Activated CD4-positive, alpha-beta T cell treated with anti-CD3 and anti-CD28 coated beads for 36 hours (primary cell): ENCODE data around the gene JAKMIP1. TPM values are rescaled to one million over a fixed set of nuclear protein-coding genes. Genes with fewer than 3 reads are reported as not detected.
A peak's percentile ranks its signal among the peaks of the same experiment; 100 is the strongest.

Experiments used
- ATAC-seq: fragments of 200-7000 bp; cut with Tn5 transposase; one replicate; pipeline ENCODE4 v1.10.0; 2021; ENCODE audit warnings: mild to moderate bottlenecking, moderate library complexity
- CTCF ChIA-PET: fragments of 350-600 bp; sonication (Branson Sonifier 250); formaldehyde crosslinking; loops from one replicate; lab custom pipeline; 2021; ENCODE audit warnings: antibody characterized with exemption; lab: Charles Lee
- POLR2A ChIA-PET: fragments of 350-600 bp; sonication (Branson Sonifier 250); formaldehyde crosslinking; loops from one replicate; lab custom pipeline; 2021; ENCODE audit warnings: antibody characterized with exemption, inconsistent platforms; lab: Charles Lee
- DNase-seq: peaks from one replicate; pipeline ENCODE4 v3.0.0-alpha.2; 2020
- H3K27ac Mint-ChIP-seq: one replicate; pipeline ENCODE4 v1.8.0; 2021; ENCODE audit warnings: mixed read lengths
- H3K27me3 Mint-ChIP-seq: one replicate; pipeline ENCODE4 v1.8.0; 2021; ENCODE audit warnings: mixed read lengths
- H3K36me3 Mint-ChIP-seq: one replicate; pipeline ENCODE4 v1.8.0; 2021; ENCODE audit warnings: low read depth, mixed read lengths
- H3K4me1 Mint-ChIP-seq: one replicate; pipeline ENCODE4 v1.8.0; 2021; ENCODE audit warnings: mixed read lengths
- H3K4me3 Mint-ChIP-seq: one replicate; pipeline ENCODE4 v1.8.0; 2021; ENCODE audit warnings: mild to moderate bottlenecking, moderate library complexity, mixed read lengths
- H3K9me3 Mint-ChIP-seq: one replicate; pipeline ENCODE4 v1.8.0; 2021; ENCODE audit warnings: low read depth, mixed read lengths
- intact Hi-C, 2 experiments: fragments of 100-400 bp; cut with DNase I in 1 of 2; cut with micrococcal nuclease in 1 of 2; formaldehyde crosslinking; loops; one replicate each; pipeline versions ENCODE4 v1.14.2 to v1.15.1; 2022 to 2024; cut with DNase I, micrococcal nuclease
- total RNA-seq, 2 experiments: library from RNA; stranded (reverse); gene quantifications; one replicate each; pipeline ENCODE4 v1.2.3, GENCODE V29; 2021

The JAKMIP1 gene
- total RNA-seq, 2 experiments from 2014 or later, result 3.1 to 3.9 TPM

DNA sequence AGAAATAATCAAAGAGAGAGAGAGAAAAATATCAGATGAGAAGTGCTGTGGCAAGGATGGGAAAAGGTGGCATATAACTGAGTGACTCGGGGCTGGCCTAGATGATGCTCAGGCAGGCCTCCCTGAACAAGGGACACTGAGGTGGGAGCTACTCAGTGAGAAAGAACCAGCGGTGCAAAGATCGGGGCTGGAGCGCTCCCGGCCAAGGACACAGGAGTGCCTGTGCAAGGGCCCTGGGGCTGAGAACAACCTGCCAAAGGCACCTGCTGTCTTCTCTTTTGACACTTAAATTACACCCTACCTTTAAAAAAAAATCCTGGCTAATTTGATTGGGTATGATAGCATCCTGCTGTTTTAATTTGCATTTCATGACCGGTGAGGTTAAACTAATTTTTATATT, 104.5 kb downstream of the JAKMIP1 start:
- CTCF ChIA-PET, result no interaction called here
- intact Hi-C loops, result no loop called here
- Mint-ChIP-seq H3K27me3 (no peaks in the 10 kb centered on the region), H3K4me1 (no peaks in the 10 kb centered on the region), H3K36me3 (no peaks in the 10 kb centered on the region), H3K27ac (no peak overlapping the region), H3K4me3 (no peak overlapping the region), H3K9me3 (no peaks in the 10 kb centered on the region)
- ATAC-seq, result no peak
- DNase-seq, result no peak
- POLR2A ChIA-PET, result no interaction called here

DNA sequence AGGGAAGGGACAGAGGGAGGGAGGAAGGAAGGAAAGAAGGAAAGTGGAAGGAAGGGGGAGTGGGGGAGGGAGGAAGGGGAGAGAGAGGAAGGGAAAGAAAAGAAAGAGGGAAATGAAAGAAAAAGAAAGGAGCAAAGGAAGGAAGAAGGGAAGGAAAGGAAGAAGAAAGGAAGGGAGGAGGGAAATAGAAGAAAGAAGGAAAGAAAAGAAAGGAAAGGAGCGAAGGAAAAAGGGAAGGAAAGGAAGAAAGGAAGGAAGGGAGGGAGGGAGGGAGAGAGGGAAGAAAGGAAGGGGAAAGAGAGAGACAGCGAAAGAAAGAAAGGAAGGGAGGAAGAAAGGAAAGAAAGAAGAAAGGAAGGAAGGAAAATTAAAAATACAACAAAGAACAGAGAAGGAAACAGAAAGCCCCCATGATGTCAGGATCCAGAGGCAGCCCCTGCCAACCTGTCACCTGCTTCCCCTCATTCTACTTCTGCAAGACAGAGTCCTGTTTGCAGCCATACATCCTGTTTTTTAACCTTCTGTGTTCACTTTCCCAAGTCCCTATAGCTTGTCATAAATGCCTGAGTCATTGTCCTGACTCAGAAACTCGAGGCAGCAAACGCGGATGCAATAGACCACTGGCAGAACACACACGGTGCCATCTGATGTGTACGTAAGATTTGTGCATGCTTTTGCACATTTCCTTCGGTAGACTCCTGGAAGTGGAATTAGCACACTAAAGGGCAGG, 105.2 kb downstream of the JAKMIP1 start:
- Mint-ChIP-seq H3K4me3 (no peak overlapping the region), H3K9me3 (no peaks in the 10 kb centered on the region), H3K27ac (no peak overlapping the region), H3K27me3 (no peaks in the 10 kb centered on the region), H3K4me1 (no peaks in the 10 kb centered on the region), H3K36me3 (no peaks in the 10 kb centered on the region)
- ChIA-PET POLR2A (interaction anchor here (0.6 kb wide), 1 partner anchor 156 kb away, joined by 3 read pairs; no protein-coding TSS in a partner anchor), CTCF (no interaction called here)
- DNase-seq (peak; percentile 16), ATAC-seq (peak; percentile 68)
- intact Hi-C loops, result no loop called here

DNA sequence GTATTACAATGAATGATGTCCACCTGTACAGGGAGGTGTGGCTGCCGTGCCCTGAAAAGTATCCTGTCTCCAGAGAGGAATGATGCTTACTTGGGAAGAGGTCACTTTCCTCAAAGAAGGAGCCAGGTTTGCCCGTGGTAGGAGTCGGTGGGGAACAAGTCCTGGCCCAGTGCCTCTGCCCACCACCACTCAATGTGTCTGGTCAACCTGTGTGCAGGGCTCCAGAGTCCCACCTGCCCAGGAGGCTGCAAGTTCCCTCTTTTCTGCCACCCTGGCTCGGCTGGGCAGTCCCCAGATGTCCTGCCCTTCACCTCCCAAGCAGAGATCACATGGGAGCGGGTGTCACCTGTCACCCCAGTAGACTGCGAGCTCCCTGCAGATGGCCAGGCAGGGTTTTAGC, 106.7 kb downstream of the JAKMIP1 start:
- no peak overlapping the region for H3K27ac Mint-ChIP-seq

DNA sequence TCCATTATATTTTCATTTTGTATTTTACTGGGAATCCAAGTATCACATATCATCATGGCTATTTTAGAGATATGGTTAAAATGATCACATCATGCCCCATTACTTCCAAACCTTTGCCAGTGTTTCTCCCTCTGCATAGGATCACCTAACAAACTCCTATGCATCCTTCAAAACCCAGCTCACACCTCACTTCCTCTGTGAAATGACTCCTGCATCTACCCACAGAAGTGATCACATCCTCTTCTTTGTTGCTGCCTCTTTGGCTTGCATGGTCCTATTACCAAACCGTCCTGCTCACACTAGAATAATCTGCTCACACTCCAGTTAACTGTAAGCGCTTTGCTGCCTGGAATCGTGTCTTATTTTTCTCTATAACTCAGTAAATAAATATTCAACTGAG, 107.4 kb downstream of the JAKMIP1 start:
- intact Hi-C loops, result no loop called here
- CTCF ChIA-PET, result no interaction called here
- Mint-ChIP-seq H3K27me3 (peaks cover 2% of the 10 kb centered on the region), H3K27ac (no peak overlapping the region), H3K36me3 (no peaks in the 10 kb centered on the region), H3K4me3 (no peak overlapping the region), H3K9me3 (no peaks in the 10 kb centered on the region), H3K4me1 (no peaks in the 10 kb centered on the region)
- POLR2A ChIA-PET, result no interaction called here
- DNase-seq (no peak), ATAC-seq (no peak)

More for the DNA sequence above, 106.7 kb downstream of the JAKMIP1 start:
- ATAC-seq (no peak), DNase-seq (no peak)
- no peaks in the 10 kb centered on the region for H3K9me3 Mint-ChIP-seq
- no peaks in the 10 kb centered on the region for H3K4me1 Mint-ChIP-seq
- POLR2A ChIA-PET, result no interaction called here
- CTCF ChIA-PET, result interaction anchor here (0.9 kb wide), 1 partner anchor 13 kb away, joined by 3 read pairs; no protein-coding TSS in a partner anchor
- no peak overlapping the region for H3K4me3 Mint-ChIP-seq
- H3K27me3 Mint-ChIP-seq, result no peaks in the 10 kb centered on the region
- no peaks in the 10 kb centered on the region for H3K36me3 Mint-ChIP-seq
- intact Hi-C loops, result no loop called here

DNA sequence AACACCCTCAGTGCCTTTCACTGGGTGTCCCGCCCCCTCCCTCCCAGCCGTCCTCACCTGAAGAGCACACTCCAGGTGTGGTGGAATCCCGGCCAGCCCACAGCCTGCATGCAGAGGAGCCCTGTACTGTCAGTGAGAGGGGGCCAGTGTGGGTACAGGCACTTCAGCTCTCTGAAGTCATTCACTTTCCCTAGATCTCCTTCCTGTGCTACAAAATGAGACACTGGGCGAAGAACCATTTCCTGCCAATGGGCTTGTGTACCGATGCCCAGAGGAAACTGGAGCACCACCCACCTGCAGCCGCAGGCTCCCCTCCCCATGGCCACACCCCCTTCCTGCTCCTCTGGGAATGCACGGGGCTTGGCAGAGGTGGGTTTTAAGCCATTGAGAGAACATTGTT, 108.2 kb downstream of the JAKMIP1 start:
- Mint-ChIP-seq H3K9me3 (no peaks in the 10 kb centered on the region), H3K4me3 (no peak overlapping the region), H3K36me3 (no peaks in the 10 kb centered on the region), H3K27me3 (peaks cover 2% of the 10 kb centered on the region), H3K27ac (no peak overlapping the region), H3K4me1 (no peaks in the 10 kb centered on the region)
- ChIA-PET POLR2A (interaction anchor here (0.6 kb wide), 1 partner anchor 40 kb away, joined by 5 read pairs; no protein-coding TSS in a partner anchor), CTCF (no interaction called here)
- intact Hi-C loops, result no loop called here
- no peak for DNase-seq
- no peak for ATAC-seq

DNA sequence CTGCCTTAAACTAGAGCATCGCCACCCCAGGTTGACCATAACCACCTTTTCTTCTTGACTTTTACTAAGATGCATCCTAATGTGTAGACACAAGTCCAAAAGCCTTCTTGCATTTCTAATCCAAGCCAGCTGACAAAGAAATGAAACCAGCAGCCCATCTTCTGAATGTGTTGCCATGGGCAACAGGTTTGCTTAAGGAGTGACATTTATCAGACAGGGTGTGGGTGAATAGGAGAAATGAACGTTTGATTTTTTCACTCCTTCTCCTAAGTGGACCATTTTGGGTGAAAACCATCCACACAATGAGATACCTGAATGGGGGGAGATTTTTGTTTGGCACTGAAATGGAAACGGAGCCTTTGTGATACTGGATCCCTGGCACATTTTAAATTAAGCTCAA, 109.4 kb downstream of the JAKMIP1 start:
- ChIA-PET POLR2A (no interaction called here), CTCF (interaction anchor here (0.6 kb wide), 1 partner anchor 1588 kb away, joined by 3 read pairs; no protein-coding TSS in a partner anchor)
- Mint-ChIP-seq H3K36me3 (no peaks in the 10 kb centered on the region), H3K27me3 (peaks cover 2% of the 10 kb centered on the region), H3K9me3 (no peaks in the 10 kb centered on the region), H3K4me1 (no peaks in the 10 kb centered on the region), H3K4me3 (no peak overlapping the region), H3K27ac (no peak overlapping the region)
- ATAC-seq (no peak), DNase-seq (no peak)
- intact Hi-C loops, result no loop called here

DNA sequence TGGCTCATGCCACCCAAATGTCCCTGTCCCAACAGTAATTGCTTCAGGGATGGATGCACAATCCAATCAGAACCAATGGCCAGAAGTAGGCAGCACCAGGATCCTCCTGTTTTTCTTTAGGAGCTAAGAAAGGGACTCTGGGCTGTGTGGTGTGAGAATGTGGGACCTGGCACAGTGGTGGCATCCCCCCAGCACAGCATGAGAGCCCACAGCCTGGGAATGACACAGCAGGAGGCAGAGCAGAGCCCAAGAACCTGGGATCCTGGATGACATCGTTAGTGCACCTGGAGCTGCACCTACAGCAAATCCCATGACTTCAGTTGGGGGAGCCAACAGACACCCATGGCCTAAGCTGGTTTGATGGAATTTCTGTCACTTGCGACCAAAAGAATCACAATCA, 111.4 kb downstream of the JAKMIP1 start:
- peaks cover 2% of the 10 kb centered on the region for H3K27me3 Mint-ChIP-seq
- no peak overlapping the region for H3K27ac Mint-ChIP-seq
- DNase-seq (no peak), ATAC-seq (no peak)
- intact Hi-C loops, result loop anchor here in 1 of 2 experiments (5.0 kb wide), 1 partner anchor 92 kb away; no protein-coding TSS in a partner anchor
- no peaks in the 10 kb centered on the region for H3K4me1 Mint-ChIP-seq
- ChIA-PET POLR2A (no interaction called here), CTCF (no interaction called here)
- H3K9me3 Mint-ChIP-seq, result no peaks in the 10 kb centered on the region
- no peak overlapping the region for H3K4me3 Mint-ChIP-seq
- no peaks in the 10 kb centered on the region for H3K36me3 Mint-ChIP-seq

DNA sequence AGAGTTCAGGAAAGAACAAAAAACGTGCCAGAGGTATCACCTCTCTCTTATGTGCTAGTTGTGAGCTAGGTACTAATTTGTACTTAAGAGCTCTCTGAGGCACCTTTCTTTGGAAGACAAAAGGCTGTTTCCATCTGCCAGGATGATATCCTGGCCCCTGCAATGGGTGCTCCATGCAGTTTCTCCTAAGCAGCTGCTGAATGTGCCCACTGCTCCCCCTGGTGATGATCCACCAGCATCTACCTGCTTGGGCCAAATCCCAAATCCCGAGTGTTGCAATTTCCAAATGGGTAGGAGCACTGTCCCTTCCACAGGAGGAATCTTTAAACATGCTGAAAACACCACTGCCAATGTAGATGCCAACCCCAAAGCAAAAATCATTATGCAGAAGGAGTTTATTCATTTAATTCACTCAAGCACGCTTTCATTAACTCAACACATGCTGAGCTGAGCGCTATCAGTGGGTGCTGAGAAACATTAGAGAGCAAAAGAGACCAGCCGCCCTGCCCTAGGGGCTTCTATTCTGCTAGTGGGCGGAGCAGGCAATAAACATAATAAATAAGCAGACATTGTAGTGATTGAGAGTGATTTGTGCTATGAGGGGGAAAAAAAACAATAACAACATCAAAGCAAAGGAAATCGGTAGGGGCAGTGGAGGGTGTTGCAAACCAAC, 112.5 kb downstream of the JAKMIP1 start:
- ChIA-PET POLR2A (no interaction called here), CTCF (interaction anchor here (1.4 kb wide), 1 partner anchor 90 kb away, joined by 4 read pairs; no protein-coding TSS in a partner anchor)
- Mint-ChIP-seq H3K9me3 (no peaks in the 10 kb centered on the region), H3K36me3 (no peaks in the 10 kb centered on the region), H3K4me1 (no peaks in the 10 kb centered on the region), H3K4me3 (no peak overlapping the region), H3K27me3 (peaks cover 2% of the 10 kb centered on the region), H3K27ac (no peak overlapping the region)
- ATAC-seq, result no peak
- DNase-seq, result no peak
- intact Hi-C loops, result loop anchor here in 1 of 2 experiments (5.0 kb wide), 1 partner anchor 91 kb away; no protein-coding TSS in a partner anchor

DNA sequence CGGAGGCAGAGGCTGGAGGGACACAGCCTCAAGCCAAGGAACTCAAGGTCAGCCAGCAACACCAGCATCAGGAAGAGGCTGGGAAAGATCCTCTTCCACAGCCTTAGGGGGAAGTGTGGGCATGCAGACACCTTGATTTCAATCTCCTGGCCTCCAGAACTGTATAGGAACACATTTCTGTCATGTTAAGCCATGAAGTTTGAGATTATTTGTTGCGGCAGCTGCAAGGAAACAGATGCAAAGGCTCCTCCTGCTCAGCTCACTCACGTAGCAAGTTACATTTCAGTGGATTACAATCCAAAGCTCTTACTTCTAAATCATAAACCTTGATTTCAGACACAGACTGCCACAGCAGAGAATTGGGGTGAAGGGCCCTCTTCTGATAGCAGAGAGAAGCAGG, 113.5 kb downstream of the JAKMIP1 start:
- no peaks in the 10 kb centered on the region for H3K9me3 Mint-ChIP-seq
- intact Hi-C loops, result loop anchor here in 1 of 2 experiments (5.0 kb wide), 1 partner anchor 90 kb away; no protein-coding TSS in a partner anchor
- no peak overlapping the region for H3K27ac Mint-ChIP-seq
- POLR2A ChIA-PET, result no interaction called here
- peaks cover 2% of the 10 kb centered on the region for H3K27me3 Mint-ChIP-seq
- CTCF ChIA-PET, result interaction anchor here (0.5 to 1.4 kb wide), 2 partner anchors 89 to 1450 kb away, joined by 3 to 4 read pairs; no protein-coding TSS in a partner anchor
- ATAC-seq (no peak), DNase-seq (no peak)
- H3K36me3 Mint-ChIP-seq, result no peaks in the 10 kb centered on the region
- H3K4me1 Mint-ChIP-seq, result no peaks in the 10 kb centered on the region
- no peak overlapping the region for H3K4me3 Mint-ChIP-seq

DNA sequence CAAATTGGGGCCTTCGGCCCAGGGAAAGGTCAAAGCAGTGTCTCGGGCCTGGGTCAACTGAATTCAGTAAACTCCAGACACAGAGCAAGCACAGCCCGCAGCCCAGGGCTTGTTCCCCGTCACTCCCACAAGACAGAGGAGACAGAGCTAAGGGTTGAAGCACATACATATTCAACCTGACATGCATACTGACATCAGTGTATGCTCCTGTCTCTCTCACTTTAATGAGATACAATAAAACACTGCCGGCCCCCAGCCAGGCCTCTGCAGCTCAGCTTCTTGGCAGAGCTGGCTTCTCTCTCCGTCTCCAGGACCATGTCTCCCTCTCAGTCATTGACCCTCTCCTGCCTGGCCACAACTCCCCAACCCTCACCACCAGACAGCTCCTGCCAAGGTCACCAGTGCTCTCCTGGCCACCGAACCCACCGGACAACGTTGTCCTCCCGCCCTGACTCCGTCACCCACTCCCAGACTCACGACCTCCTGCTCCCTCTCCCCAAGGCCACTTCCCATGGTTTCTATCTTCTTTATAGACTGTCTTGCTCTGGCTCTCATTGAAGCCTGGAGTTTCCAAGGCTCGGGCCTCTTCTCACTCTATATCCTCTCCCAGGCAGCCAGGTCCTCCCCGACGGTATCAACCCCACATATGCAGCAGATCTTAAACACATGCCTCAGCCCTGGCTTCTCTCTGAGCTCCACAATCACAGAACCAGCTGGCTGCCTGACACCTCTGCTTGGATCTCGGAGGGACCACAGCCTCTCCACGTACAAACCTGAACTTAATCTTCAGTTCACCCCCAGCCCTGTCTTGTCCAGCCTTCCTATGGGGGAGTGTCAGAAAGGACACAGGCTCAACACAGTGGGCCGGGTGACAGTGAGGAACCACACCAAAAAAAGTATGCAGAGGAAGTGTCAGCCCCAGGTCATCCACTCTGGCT, 114.4 kb downstream of the JAKMIP1 start:
- Mint-ChIP-seq H3K4me1 (no peaks in the 10 kb centered on the region), H3K9me3 (peaks cover under 1% of the 10 kb centered on the region), H3K27me3 (peaks cover 2% of the 10 kb centered on the region), H3K36me3 (no peaks in the 10 kb centered on the region), H3K4me3 (no peak overlapping the region), H3K27ac (no peak overlapping the region)
- DNase-seq (no peak), ATAC-seq (no peak)
- intact Hi-C loops, result loop anchor here in 1 of 2 experiments (5.0 kb wide), 1 partner anchor 89 kb away; no protein-coding TSS in a partner anchor
- ChIA-PET POLR2A (no interaction called here), CTCF (interaction anchor here (0.5 kb wide), 1 partner anchor 1451 kb away, joined by 3 read pairs; no protein-coding TSS in a partner anchor)
